Fibroblast of the aortic adventitia (primary cell): ENCODE measurements around the gene SETD3. TPM values are rescaled to one million over a fixed set of nuclear protein-coding genes. Genes with fewer than 3 reads are reported as not detected.

Experiments
- DNase-seq: peaks from one replicate; pipeline ENCODE4 v3.0.0-alpha.2; 2010; ENCODE audit warnings: low read depth
- H3K4me3 ChIP-seq: 2 replicates; pipeline ENCODE4 v1.5.1; 2011; ENCODE audit warnings: low read depth, mild to moderate bottlenecking, control low read depth, low read length, moderate library complexity
- CTCF ChIP-seq: IDR thresholded peaks from 2 replicates; pipeline ENCODE4 v1.5.1; 2011; ENCODE audit warnings: mild to moderate bottlenecking, low read length, control low read depth, inconsistent platforms; ENCODE audit not compliant: insufficient read depth
- total RNA-seq: library from RNA; depleted of rRNA; stranded (reverse); fragments of >200 nt; gene quantifications from 2 replicates; pipeline ENCODE4 v1.2.3, GENCODE V29; 2012; ENCODE audit warnings: low replicate concordance

Gene SETD3
- total RNA-seq, 1 donor: 47.6 TPM

- no peak for DNase-seq
- no peak for TF ChIP-seq CTCF
- H3K4me3 ChIP-seq: no peak overlapping the region
These were observed 55.4 kb downstream of the SETD3 start for GRCh38 chr14:99425272-99425681.

GRCh38 chr14:99424306-99424877 lies 56.3 kb downstream of the SETD3 start:
- no peak for DNase-seq
- TF ChIP-seq CTCF: no peak
- no peak overlapping the region for H3K4me3 ChIP-seq

GRCh38 chr14:99423434-99423833 lies 57.2 kb downstream of the SETD3 start:
- DNase-seq: no peak
- no peak overlapping the region for H3K4me3 ChIP-seq
- TF ChIP-seq CTCF: no peak

- no peak for TF ChIP-seq CTCF
These were observed 58.2 kb downstream of the SETD3 start for GRCh38 chr14:99422228-99423010.

GRCh38 chr14:99420711-99421110 lies 59.9 kb downstream of the SETD3 start:
- no peak for TF ChIP-seq CTCF

More at GRCh38 chr14:99422228-99423010, 58.2 kb downstream of the SETD3 start:
- no peak overlapping the region for H3K4me3 ChIP-seq
- DNase-seq: no peak

GRCh38 chr14:99419905-99420304 lies 60.8 kb downstream of the SETD3 start:
- no peak overlapping the region for H3K4me3 ChIP-seq
- no peak for DNase-seq
- TF ChIP-seq CTCF: no peak

More at GRCh38 chr14:99420711-99421110, 59.9 kb downstream of the SETD3 start:
- H3K4me3 ChIP-seq: no peak overlapping the region
- peak; percentile 46 for DNase-seq
